ENCODE results near the gene PREX1.

PREX1 gene

DNA sequence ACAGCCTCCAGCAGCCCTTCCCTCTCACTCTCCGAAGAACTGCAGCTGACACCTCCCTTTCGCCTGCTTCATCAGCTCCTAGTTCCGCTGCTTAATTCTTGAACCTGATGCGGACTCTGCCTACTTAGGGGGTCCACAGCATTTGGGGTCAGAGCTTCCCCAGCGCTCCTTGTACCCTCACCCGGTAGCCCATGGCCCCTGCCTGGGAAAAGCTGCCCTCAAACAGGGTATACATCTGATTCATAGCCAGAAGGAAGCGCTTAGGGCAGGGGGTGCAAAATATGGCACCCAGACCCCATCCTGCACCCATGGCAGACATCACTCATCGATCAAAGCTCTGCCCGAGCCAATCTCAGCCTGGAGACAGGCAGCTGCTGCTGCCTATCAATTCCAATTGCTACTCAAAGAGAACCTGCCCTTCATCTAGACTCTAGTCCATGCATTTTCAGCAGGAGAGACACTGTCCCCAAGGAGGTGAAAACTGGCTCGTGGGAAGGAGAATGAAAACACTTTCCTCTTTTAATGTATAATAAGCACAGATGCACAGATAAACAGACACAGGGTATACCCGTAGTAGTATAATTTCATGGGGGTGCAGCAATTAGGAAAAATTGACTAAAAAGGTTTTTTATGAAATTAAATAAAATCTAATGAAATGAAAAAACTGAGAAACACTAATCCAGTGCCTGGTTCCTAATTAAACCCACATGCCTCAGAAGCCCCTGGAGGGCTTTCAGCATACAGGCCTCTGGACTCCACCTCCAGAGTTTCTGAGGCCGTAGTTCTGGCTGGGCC, 194.8 kb downstream of the PREX1 start:
- H3K36me3 ChIP-seq: no peaks in the 10 kb centered on the region; the same call in 1 of the 2 replicates

DNA sequence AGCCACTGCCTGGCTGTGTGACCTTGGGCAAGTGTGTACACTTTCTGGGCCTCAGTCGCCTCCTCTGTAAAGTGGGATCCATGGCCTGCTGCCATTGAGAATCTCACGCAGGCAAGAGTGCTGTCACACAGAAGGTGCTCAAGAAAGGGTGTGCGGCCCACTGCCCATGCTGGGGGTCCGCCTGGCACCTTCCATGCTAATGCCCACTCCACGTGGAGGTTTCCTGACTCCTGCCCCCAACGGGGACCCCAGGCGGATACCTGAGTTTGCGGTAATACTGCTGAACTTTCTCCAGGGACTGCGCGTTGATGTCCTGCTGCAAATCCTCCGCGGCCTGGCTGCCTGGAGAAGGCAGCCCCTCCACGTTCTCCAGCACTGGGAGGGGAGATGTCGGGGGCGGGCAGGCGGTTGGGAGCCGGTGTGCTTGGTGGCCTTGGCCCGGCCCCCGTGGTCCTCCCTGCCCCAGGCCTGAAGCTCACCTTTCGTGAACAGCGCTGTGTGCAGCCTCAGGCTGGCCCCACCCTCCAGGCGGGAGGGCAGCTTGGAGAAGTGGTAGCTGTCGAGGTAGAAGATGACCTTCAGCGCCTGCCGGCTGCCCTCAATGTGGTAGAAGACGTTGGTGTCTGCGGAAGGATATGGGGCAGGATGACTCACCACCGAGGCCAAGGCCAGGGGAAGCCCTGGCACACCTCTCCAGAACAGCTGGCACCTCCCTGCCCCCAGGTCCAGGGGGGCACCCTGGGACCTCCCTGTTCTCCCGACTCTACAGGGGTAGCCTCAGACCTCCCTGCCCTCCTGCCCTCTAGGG, 195.6 kb downstream of the PREX1 start:
- H3K9me3 ChIP-seq: no peaks in the 10 kb centered on the region
- peak overlapping the region; percentile 35; the same call in 1 of the 2 replicates for H3K27ac ChIP-seq
- H3K9ac ChIP-seq: peak overlapping the region; percentile 48; the same call in 1 of the 2 replicates
- H3K27me3 ChIP-seq: no peaks in the 10 kb centered on the region
- no peak for TF ChIP-seq Cebpa-rat (IDR thresholded peaks at IDR 0.05)
- H3K36me3 ChIP-seq: no peaks in the 10 kb centered on the region; the same call in 1 of the 2 replicates
- peaks cover 67% of the 10 kb centered on the region for H3K4me1 ChIP-seq
- H3K4me2 ChIP-seq: peak overlapping the region; percentile 85
- H4K20me1 ChIP-seq: no peaks in the 10 kb centered on the region
- no peak overlapping the region for H3K4me3 ChIP-seq

More for the DNA sequence above, 194.8 kb downstream of the PREX1 start:
- Histone ChIP-seq H3K4me3 (no peak overlapping the region), H3K9ac (no peak overlapping the region), H3K27me3 (no peaks in the 10 kb centered on the region), H4K20me1 (no peaks in the 10 kb centered on the region), H3K9me3 (no peaks in the 10 kb centered on the region), H3K27ac (peak overlapping the region; percentile 19; the same call in 1 of the 2 replicates), H3K4me2 (peak overlapping the region; percentile 85), H3K4me1 (peaks cover 59% of the 10 kb centered on the region)
- TF ChIP-seq Cebpa-rat (IDR thresholded peaks at IDR 0.05): no peak

DNA sequence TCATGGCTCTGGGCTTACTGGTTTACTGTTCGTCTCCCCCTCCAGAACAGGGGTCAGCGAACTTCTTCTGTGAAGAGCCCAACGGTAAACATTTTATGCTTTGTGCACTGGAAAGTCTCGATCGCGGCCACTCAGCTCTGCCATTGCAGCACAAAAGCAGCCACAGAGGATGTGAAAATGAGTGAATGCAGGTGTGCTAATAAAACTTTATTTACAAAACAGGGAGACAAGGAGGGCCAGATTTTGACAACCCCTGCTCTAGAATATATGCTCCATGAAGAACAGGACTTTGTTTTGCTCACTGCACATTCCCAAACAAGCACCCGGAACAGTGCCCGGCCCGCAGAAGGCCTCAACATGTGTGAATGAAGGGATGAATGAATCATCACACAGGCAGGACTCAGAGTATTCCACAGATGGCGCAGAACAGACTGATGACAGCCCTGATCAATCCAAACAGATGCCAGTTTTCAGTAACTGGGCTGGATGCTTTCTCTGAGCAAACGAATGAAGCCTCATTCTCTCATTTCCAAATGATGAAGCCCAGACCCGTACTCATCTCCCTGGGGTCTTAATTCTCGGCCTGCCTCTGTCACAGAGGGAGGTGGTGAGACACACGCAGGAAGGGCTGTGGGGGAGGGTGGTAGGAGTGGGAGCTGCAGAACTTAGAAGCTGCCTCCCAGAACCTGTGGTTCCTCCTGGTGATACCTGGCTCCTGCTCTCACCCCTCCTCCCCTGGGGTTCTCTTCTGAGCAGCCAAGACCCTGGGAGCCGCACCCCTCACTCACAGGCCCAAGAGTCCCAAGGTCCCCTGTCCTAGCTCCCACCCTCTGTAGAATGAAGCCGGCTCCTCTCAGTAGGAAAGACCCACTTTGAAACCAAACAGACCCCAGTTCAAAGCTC, 196.4 kb downstream of the PREX1 start:
- no peaks in the 10 kb centered on the region for H3K9me3 ChIP-seq
- peak overlapping the region; percentile 85 for H3K4me2 ChIP-seq
- H4K20me1 ChIP-seq: no peaks in the 10 kb centered on the region
- no peaks in the 10 kb centered on the region; the same call in 1 of the 2 replicates for H3K36me3 ChIP-seq
- no peak overlapping the region for H3K4me3 ChIP-seq
- peak overlapping the region; percentile 48; the same call in 1 of the 2 replicates for H3K9ac ChIP-seq
- peaks cover 76% of the 10 kb centered on the region for H3K4me1 ChIP-seq
- TF ChIP-seq Cebpa-rat (IDR thresholded peaks at IDR 0.05): no peak
- H3K27ac ChIP-seq: 0 out of 2 replicates have a peak overlapping the region, but pooled peaks have one; percentile 35
- H3K27me3 ChIP-seq: no peaks in the 10 kb centered on the region

DNA sequence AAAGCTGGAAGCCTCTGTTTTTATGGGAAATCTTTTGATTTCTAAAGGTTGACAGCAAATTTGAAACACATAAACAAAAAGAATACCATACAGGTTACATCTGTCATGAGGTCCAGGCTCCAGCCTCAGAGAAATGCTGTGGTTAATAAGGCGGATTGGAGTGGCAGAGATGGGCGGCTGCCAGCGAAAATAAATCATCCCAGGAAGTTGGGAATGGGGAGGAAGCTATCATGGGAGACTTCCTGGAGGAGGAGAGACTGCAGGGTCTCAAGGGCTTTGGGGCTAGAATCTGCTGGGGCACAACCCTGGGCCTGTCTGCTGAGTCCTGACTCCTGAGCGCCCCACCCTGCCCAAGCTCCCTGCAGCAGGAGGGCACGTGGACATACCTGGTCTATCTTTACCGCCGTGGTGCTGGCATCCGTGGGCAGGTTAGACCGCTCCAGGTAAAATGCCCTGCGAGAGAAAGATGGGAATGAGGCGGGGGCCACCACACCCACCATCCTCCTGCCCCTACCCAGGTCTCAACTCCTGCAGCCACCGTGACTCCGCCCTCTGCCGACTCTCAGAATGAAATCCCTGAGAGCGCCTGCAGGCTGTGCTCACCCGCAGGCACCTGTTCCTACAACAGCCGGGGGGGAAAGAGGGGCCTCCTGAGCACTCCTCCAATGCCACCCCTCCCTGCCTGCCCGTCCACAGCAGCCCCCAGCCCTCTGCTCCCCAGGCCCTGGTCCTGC, 197.3 kb downstream of the PREX1 start:
- Histone ChIP-seq H3K9me3 (no peaks in the 10 kb centered on the region), H3K4me1 (peaks cover 80% of the 10 kb centered on the region), H4K20me1 (no peaks in the 10 kb centered on the region), H3K27me3 (no peaks in the 10 kb centered on the region), H3K27ac (peak overlapping the region; percentile 71; the same call in 1 of the 2 replicates), H3K4me2 (peak overlapping the region; percentile 85), H3K9ac (no peak overlapping the region; the same call in 1 of the 2 replicates), H3K4me3 (no peak overlapping the region), H3K36me3 (no peaks in the 10 kb centered on the region; the same call in 1 of the 2 replicates)
- no peak for TF ChIP-seq Cebpa-rat (IDR thresholded peaks at IDR 0.05)

DNA sequence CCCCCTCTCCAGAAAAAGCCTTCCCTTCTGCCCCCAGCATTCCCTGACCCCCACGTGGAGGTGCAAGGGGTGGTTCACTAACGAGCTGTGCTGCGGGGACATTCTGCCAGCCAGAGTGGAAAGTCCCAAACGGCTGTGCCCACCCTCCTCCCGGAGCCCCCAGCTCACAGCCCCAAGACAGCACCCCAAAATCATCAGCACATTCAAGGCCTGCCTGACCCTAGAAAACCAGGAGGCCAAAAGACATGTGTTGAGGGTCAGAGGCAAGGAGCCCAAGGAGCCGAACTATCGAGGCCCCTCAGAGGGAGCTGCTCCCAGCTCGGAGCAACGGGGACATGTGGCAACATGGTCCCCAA, 197.9 kb downstream of the PREX1 start:
- no peaks in the 10 kb centered on the region; the same call in 1 of the 2 replicates for H3K36me3 ChIP-seq
- H4K20me1 ChIP-seq: no peaks in the 10 kb centered on the region
- H3K4me3 ChIP-seq: no peak overlapping the region
- H3K9ac ChIP-seq: no peak overlapping the region
- TF ChIP-seq Cebpa-rat (IDR thresholded peaks at IDR 0.05): no peak
- H3K4me2 ChIP-seq: peak overlapping the region; percentile 85
- H3K9me3 ChIP-seq: no peaks in the 10 kb centered on the region
- peaks cover 81% of the 10 kb centered on the region for H3K4me1 ChIP-seq
- H3K27ac ChIP-seq: peak overlapping the region; percentile 71
- no peaks in the 10 kb centered on the region for H3K27me3 ChIP-seq

DNA sequence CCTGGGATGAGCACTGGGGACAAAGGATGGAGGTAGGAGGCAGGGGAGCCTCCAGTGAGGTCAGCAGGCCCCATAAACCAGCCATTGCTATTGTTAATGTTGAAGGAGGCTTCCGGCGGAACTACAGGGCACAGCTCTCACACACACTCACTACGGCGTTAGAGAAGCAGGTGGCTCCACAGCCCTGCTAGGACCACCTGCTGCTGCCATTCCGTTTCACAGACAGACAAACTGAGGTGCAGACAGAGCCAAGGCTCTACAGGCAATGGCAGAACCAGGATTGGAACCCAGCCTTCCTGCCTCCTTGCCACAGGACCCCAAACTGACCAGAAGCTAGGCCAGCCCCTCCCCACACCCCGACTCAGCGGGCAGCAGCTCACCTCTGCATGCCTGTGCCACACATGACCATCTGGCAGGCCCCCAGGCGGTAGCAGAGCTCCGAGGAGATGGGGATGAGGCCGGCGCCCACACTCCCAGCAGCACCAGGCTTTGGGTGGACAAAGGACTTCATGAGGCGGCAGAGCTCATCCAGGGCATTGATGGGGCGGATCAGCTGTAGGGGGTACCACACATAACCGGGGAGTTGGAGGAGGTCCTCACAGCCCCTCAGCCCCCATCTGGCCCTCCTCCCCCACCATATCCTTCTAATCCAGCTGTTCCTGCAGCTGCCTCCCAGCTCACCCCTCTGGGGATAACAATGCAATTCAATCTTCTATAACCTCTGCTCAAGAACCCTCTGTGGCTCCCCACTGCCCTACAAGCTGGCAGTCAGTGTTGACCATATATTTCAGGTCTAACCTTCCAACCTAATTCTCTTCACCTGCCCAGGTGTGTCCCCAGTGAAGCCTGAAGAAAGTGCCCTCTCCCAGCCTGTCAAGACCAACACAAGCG, 198.5 kb downstream of the PREX1 start:
- Histone ChIP-seq H3K27me3 (no peaks in the 10 kb centered on the region), H3K9me3 (no peaks in the 10 kb centered on the region), H3K4me3 (no peak overlapping the region), H3K4me1 (peaks cover 87% of the 10 kb centered on the region), H3K4me2 (peak overlapping the region; percentile 85), H3K36me3 (no peaks in the 10 kb centered on the region; the same call in 1 of the 2 replicates), H4K20me1 (no peaks in the 10 kb centered on the region), H3K27ac (peak overlapping the region; percentile 71), H3K9ac (peak overlapping the region; percentile 30; the same call in 1 of the 2 replicates)
- no peak for TF ChIP-seq Cebpa-rat (IDR thresholded peaks at IDR 0.05)

DNA sequence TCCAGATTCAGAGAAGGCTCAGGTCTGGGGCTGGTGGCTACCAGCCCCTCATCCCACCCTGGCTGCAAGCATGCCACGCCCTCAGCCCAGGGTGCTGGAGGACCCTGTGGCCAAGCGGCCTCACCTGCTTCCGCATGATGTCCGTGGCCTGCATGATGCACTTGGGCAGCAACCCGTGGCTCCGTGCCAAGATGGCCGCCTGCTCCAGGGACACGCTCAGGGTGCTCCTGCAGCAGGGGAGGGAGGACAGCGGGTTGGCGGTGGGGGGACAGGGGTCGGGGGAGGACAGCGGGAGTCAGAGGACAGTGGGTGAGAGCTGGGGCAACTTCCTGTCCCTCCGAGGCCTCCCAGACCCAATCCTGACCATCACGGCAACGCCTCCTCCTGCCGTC, 200.1 kb downstream of the PREX1 start:
- H3K9me3 ChIP-seq: no peaks in the 10 kb centered on the region
- H3K27ac ChIP-seq: peak overlapping the region; percentile 71
- H3K9ac ChIP-seq: peak overlapping the region; percentile 23; the same call in 1 of the 2 replicates
- no peak for TF ChIP-seq Cebpa-rat (IDR thresholded peaks at IDR 0.05)
- H3K4me2 ChIP-seq: peak overlapping the region; percentile 85
- H3K4me3 ChIP-seq: no peak overlapping the region
- H3K36me3 ChIP-seq: no peaks in the 10 kb centered on the region; the same call in 1 of the 2 replicates
- H3K4me1 ChIP-seq: peaks cover 100% of the 10 kb centered on the region
- H3K27me3 ChIP-seq: no peaks in the 10 kb centered on the region
- H4K20me1 ChIP-seq: no peaks in the 10 kb centered on the region
